T-helper 1 cell (primary cell): ENCODE results near the gene VTI1A.

Experiments
- DNase-seq, 5 donors: peaks; one replicate each; pipeline ENCODE4 v3.0.0-alpha.2; 2012 to 2020

The VTI1A gene

DNA sequence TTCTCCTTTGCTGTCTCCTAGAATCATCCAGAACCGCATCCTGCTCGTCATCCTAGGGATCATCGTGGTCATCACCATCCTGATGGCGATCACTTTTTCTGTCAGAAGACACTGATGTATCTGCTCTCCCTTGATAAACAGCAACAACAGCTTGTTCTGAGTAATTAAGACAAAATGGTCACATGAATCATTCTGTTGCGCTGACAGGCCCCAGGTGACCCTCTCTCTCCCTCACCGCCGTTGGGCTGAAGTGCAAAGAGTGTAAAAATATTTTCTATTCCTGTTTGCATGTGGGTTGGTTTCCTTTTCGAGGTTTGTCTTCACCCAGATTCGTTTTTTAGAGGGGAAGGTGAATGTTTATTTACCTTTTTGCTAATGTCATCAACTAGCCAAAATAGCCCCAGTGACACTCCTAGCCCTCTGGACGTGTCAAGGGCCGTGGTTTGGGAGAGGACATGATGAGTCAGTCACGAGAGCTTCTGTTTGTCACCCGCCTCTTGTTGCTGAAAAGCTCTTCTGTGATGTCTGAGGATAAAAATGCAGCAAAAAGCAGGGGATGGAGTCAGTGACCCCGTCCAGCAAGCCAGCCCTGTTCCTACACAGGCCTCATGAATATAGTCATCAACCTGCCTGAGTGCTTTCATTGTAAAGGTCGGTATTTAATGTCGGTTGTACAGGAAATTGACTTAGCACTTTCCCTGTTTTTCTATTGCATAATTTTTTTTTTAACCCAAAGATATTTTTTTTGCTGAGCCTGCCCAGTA, 368.4 kb downstream of the VTI1A start:
- peak in 1 of 5 donors; percentile 39 for DNase-seq

DNA sequence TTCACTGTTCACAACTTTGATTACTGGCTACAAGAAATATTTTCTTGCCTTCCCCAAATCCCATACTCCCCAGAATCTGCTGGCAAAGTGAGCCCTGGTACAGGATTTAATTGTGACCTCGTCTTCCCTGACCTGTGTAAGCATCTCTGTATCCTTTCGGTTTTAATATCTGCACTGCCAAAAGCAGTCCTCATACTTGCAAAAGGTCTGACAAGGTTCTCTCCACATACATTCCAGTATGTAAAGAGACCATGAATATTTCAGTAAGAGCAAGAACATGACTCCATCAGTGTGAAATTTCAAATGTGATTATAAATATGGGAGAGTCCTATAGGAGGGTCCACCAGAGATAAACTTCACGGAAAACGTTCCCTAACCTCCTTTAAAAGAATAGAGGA, 369.0 kb downstream of the VTI1A start:
- no peak for DNase-seq

DNA sequence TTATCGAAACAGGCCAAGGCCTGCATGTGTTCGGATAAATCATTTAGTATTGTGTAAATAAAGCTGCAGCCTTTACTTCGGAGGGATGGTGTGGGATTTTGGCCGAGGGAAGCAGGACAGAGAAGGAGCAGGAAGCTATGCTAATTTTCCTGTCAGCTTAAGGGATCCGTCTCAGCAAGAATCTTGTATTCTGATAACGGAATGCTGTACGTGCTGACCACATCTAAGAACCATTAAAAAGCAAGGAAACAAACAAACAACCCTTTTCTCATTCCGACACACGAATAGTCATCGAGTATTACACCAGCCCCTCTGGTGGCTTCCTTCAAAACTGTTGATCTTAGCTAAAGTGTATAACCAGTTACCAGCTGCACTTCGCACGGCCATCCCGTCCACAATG, 369.9 kb downstream of the VTI1A start:
- no peak for DNase-seq

DNA sequence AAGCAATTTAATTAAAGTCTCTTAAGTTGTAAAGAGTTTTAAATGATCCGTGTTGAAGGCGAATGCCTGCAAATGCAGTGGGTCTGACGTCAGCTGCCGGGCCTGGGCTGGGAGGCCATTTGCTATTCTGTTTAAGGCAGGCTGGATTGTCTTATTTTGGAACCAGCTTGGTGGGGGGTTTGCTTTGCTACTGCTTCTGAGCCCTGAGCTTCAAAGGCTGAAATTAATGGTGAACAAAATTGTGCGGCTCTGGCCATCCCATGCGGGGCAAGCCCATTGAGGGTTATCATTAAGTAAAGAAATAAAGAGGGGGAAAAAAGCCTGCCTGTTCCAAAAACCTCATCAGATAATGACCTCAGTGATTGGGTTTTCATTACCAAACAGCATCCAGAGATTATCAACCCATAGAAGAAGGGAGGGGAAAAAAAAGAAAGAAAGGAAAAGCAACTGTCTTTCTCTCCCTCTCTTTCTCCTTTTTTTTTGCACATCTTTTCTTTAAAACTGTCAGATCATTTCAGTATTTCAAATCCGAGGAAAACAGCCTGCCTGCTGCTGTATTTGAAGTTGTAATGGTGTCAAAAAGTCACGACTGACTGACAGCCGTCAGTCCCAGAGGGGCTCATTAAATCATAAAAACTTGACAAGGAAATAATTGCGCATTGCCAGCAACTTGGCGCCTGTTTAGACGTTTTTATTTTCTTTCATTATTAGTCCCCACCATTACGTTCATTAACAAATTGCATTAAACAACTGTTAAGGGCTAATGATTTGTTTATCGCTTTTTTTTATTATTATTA, 371.2 kb downstream of the VTI1A start:
- DNase-seq = no peak

DNA sequence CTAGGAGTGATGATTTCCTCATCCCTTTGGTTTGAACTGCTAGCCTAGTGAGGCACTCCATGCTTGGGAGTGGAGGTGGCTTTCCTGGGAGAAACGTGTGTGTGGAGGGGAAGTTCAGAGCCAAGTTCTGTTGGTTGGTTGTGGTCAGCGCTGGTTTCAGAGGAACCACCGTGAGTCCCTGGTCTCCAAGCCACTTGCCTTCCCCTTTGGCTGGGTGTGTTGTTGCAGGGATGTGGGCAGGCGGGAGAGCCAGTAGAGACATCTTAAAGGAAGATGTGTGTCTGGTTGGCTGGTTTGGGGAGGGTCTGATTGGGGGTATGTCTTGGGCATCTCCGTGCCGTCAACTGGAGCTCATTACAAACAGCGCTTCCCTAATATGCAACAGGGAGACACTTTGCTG, 372.2 kb downstream of the VTI1A start:
- no peak for DNase-seq

DNA sequence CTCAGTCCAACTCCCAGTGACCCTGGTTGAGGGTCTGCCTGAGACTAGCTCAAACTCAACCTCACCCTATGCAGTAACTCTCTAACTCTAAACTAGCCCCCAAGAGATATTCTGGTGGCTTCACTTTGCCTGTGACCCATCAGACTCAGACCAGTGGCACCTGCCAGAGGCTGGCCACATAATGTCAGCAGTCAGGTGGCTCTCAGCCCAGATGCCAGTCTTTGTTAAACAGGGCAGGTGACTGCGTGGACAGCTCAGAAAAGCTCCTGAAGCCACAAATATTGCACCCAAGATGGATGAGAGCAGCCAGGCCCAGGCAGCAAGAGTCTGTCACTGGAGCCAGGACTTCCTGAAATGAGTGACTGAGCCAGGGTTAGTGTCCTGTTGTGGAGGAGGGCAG, 373.3 kb downstream of the VTI1A start:
- DNase-seq = no peak

DNA sequence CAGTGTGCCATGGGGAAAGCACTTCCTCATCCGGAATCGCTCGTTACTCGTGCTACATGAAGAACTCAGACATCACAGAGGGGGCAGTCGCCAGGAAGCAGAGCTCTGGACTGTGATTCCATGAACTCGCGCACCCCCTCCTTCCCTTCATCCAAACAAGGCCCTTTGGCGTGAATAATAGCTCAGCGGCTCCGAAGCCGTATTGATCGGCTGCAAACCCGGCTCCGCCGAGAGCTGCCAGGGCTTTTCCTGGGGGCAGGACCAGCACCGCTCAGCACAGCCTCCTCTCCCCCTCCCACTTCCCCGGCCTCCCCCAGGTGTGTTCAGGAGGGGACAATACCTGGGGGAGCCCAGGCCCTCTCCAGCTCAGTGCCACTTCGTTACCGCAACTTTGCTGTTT, 374.0 kb downstream of the VTI1A start:
- DNase-seq = no peak

DNA sequence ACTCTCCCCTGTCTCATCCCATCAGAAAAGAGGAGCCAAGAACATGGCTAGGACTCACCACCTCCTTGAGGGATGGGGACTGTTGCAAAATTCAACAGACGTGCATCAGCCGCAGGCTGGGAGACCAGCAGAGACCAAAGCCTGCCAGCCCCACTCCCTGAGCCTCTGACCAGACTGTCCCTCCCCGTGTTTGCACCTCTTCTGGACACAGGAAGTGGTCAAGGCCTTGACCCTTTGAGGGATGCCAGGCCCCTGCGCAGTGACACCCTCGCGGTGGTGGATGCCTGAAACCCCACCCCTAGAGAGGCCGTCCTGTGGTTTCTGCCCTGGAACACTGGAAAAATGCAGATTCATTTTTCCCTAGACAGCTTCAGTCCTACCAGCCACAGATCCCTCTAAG, 374.6 kb downstream of the VTI1A start:
- DNase-seq = no peak

DNA sequence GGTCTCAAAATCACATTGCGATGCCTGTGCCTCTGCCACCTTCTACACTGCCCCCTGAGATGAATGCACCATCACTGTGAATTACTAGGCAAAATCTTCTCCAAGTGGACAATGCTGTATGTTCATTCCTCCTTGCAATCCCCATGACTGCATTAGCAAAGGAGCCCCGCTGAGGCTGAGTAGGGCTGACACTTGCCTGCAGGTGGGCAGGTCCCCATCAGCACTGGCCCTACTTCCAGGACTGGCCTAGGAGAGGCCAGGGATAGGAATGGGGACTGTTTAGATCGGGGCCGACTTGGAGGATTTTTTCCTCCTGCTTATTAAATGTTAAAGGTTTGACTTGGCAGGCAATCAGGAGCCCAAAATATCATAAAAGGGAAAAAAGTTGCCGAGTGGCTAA, 376.0 kb downstream of the VTI1A start:
- no peak for DNase-seq

DNA sequence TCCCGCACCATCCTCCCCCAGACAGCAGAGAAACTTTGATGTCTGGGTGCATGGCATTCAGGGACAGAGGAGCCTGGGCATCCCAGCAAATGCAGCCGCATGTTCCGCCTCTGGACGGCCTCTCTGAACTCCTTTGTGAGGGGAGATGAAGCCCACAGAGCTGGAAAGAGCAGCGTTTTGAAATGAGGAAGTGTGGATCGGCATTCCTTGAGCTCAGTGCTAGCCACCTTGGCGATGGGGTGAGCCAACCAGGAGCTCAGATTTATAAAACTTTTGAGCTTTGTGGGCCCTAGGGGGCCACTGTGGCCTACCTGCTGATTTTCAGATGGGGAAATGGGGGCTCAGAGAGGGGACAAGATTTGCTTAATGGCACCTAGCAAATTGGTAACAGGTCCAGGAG, 376.6 kb downstream of the VTI1A start:
- DNase-seq = no peak

DNA sequence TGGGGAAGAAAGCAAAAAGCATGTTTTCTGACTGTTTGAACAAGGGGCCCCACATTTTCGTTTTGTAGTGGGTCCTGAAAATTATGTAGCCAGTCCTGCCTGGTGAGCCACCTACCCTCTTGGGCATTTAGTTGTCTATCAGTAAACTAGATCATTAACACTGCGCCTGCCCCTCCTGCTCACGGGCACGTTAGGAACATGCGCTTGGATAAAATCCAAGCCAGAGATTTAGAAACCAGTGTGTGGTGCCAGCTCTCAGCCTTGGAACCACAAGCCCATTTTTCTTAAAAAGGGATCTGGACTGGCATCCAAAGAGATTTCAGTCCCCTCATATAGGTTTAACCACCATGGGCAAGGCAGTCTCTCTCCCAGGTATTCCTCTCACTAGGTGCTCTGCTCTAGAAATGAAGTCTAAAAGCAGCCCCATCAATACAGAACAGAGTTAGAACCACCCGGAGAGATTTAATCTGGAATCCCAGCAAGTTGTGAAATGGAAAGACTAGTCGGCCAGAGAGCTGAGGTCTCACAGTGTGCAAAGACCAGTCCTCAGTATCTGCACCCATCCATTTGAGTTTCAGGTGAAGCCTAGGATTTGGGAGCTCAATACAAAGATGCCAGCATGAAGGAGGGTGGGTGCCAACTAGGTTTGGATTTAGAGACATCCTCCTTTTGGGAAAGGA, 379.1 kb downstream of the VTI1A start:
- DNase-seq = no peak

DNA sequence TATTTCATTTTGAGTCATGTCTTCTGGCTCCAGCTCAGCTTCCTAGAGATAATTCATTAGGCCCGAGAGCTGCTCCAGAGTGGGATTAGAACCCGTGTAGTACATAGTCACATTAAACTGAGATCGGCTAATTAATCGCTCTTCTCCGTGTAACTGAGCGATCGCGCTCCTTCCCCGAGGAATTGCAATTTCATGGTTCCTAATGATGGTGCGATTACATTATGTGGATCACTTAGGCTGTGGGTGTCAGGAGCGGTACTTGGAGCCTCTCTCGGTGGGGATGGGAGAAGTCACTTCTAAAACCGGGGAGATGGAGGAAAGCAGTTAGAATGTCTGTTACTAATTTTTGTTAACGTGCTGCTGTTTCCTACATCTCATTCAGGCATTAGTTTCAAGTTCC, 380.1 kb downstream of the VTI1A start:
- DNase-seq = no peak

DNA sequence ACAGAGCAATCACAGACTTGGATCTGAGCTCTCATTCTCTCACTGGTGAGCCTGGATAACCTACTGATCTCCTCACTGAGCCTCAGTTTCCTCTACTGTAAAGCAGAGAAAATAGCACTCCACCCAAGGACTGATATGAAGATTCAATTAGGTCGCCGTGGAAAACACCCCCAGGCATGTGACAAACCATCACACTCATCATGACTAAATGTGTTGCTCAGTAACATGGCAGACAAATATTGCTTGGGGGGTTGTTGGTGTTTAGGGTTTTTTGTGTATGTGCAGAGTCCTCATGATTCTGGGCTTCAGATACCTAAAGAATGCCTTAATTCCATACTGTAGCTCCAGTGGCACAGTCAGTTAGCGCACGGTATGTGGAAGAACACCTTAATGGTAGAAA, 380.9 kb downstream of the VTI1A start:
- DNase-seq = no peak

DNA sequence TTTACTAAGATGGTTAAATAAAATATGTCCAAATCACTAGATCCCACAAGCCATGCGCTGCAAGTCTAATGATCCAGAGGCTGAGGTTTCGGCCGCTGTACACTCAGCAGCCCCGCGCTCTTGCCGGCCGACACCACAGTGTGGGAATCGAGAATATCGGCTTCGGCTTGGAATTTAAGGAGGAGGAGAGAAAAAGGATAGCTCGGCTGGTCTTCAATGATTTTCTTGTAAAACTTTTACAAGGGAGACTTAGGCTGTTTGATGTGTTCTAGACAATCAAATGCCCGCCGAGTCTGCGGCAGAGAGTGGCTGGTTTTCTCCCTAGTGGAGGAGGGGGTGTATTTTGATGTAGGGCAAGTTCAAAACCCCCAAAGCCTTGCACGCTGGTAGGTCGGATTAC, 384.8 kb downstream of the VTI1A start:
- DNase-seq = no peak

DNA sequence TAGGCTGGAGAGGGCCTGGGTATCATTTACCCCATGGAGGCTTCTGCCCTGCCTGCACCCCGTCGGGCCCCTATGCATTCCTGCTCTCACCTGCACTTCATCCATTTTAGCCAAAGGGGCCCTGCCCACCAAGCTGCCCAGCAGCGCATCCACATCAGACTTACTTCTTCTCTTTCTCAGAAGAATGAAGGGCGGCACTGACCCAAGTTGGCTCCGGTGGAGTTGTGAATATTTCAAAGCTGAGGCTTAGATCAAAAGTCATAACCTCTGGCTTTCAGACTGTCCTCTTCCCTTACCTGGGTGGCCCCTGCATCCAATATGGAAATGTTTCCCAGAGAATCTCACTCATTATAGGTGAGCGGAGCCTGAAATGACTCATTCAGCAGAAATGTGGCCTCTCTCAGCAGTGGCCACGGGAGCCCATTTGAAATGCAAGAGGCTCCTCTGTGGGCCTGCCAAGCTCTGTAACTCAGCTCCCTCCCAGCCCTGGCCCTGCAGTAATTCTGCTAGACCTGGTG, 385.4 kb downstream of the VTI1A start:
- DNase-seq = no peak

DNA sequence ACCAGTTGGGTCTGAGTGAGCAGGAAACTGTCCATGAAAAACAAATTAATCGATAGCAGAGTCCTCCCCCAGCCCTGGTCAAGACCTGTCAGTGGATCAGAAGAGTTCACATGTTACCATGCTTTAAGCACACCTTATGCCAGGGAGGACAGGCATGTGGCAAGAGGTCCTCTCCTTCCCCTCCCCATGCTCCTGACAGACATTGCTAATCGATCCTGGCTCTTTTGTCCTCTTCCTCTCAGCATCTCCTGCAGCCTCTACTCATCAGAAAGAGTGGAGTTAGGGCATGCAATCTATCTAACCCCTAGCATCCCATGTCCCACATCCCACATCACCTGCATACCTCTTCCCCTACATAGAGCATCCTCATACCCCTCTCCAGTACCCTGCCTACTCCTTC, 385.9 kb downstream of the VTI1A start:
- no peak for DNase-seq

DNA sequence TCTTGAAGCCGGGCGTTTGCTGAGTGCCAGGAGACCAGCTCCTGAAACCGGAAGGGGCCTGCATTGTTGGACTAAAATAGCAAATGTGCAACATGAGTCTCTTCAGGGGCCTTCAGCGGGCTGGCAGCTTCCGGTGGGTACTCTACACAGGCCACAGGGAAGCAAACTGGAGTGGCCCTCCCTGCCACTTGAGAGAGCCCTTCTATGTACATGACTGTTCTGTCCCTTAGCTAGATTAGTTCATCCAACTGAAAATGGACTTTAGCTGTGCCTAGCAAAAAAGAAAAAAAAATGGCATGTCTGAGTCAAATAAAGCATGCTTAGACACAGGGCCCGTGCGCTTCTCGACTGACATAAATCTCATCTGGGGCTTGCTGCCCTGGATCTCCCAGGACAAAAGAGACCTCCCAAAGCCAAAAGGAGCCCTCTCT, 387.8 kb downstream of the VTI1A start:
- no peak for DNase-seq

DNA sequence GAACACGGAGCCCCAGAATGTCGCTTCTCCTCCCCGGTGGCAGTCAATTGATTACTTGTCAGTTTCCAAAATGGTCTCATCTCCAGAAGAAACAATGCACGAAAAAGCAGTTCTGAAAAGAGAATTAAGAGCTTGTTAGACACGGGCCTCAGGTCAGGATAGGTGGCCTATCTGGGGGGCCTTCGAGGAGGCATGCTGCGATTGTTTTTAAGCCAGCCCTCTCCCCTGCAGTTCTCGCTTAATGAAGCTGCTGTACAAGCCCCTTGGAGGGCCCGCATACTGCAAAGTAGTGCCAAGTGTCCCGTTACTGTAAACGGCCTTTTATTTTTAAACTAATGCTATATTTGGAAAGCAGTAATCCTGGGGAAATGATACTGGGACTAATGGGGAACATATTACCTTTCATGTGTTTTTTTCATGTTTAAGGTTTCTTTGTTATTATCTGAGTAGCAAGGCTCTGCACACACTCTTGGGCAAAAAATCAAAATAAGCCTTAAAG, 388.3 kb downstream of the VTI1A start:
- no peak for DNase-seq

DNA sequence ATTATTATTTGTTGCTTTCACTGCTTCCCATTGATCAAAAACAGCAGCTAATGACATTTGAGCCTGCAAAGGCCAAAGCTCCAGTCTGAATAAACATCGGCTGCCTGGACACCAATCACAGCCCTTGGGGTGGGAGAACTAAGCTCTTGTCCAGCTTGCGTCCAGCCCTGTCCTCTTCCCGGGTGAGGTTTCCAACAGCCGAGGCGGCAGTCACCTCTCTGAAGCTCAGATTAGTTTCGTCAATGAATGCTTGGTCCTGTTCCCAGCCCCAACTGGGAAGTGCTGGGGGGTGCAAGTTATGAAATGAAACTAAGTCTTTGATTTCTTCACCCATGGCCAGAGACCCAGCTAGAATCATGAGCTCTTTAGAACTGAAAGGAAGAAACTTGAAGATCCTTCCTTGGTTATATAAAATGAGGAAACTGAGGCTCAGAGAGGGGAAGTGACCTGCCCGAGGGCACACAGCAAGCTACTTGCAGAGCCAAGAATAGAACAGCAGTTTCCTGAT, 389.0 kb downstream of the VTI1A start:
- DNase-seq = no peak

DNA sequence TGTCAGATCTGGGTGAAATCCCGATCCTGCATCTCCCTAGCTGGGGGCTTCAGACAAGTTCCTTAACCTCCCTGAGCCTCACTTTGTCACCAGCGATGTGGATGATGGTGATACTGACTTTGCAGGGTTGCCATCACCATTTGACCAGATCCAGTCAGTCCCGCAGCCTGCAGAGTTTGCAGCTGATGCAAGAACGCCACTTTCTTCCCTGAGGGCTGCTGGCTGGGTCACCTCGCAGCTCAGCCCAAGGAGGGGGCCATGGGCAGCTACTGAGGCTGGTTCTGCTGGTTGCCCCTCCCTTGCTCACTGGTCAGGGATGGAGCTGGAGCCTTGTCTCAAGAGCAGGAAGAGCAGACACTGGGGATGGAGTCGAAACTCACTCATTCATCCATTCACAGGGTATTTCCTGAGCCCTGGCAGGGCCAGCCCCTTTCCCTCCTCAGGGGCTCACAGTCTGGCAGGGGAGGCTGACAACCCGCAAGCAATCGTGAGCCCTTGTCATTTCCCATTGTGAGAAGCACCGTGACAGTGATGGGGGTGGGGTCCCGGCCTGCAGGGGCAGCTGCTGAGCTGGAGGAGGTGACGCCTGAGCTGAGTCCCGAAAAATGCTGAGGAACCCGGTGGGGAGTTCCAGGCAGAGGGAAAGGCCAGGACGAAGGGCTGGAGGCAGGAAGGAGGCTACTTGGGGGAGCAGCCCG, 391.9 kb downstream of the VTI1A start:
- no peak for DNase-seq

DNA sequence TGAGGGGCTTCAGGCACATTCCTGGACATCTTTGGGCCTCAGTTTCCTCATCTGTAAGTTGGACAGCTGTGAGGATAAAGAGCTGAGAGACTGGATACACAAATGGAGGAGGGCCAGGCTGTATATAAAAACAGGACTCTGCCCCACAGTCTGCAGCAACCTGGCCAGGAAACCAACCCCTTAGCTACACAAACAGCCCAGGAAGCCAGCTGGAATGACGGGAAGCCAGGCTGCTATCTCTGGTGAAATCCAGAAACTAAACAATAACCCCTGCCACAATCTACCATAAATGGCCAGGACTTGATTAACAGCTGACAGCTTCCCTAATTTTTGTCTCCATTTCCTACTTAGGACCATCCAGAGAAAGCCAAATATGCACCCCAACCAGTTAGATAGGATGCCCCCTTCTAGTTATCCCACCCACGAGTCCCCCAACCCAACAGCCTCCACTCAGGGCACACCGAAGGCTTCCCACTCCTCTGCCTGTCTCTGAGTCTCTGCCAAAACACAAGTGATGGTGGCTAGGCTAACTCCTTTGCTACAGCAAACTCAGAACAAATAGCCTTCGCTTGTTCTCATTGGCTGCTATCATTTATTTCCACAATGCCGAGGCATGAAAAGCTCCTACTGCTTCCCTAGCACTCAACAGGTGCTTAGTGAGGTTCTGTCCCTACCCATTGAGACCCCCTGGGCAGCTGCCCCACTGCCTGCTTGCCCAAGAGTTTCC, 393.1 kb downstream of the VTI1A start:
- DNase-seq = no peak

DNA sequence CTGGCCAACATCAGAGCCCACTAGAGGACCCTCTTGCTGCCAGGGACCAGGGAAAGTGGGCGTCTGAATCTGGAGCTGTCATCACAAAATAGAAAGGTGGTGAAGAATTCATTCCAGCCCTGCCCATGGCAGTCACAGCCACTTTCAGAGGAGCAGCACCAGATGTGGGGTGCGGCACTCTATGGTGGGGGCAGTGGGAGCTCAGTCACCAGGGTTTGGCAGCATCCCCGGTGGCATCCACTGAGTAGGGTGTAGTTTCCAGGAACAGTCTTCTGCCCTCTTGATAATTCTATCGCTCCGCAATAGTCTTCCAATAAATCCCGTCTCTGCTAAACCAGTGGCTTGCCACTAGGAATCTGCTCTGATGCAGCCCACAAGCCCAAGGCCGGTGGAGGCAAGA, 394.5 kb downstream of the VTI1A start:
- no peak for DNase-seq
